22Rv1 (cell line): ENCODE results near the gene RAB12.

Source experiments
- ZFX ChIP-seq: fragments of 450-650 bp; IDR thresholded peaks from 2 replicates; pipeline ENCODE4 v1.6.1; 2017; ENCODE audit warnings: antibody characterized with exemption, borderline replicate concordance
- TF ChIP-seq, protein P1 (sequence below): fragments of 450-650 bp; IDR thresholded peaks from 2 replicates; pipeline ENCODE4 v1.5.1; 2017; ENCODE audit warnings: mild to moderate bottlenecking

DNA sequence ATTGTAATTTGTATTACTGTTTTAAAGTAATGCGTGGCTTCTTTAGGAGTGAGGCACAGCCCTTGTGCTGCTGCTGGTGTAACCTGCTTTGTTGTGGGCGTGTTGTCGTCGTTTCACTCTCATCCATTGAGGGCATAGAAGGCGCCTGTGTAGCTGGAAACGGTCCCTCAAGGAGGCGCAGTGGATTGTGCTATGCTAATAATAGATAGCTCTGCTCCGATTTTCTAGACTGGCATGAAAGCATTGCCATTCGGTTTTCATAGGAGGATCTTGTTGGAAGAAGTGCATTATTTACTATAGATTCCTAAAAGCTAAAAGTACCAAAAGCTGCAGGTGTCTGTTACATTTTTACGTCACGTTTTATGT lies 17.9 kb downstream of the RAB12 start:
- TF ChIP-seq, protein P1, sequence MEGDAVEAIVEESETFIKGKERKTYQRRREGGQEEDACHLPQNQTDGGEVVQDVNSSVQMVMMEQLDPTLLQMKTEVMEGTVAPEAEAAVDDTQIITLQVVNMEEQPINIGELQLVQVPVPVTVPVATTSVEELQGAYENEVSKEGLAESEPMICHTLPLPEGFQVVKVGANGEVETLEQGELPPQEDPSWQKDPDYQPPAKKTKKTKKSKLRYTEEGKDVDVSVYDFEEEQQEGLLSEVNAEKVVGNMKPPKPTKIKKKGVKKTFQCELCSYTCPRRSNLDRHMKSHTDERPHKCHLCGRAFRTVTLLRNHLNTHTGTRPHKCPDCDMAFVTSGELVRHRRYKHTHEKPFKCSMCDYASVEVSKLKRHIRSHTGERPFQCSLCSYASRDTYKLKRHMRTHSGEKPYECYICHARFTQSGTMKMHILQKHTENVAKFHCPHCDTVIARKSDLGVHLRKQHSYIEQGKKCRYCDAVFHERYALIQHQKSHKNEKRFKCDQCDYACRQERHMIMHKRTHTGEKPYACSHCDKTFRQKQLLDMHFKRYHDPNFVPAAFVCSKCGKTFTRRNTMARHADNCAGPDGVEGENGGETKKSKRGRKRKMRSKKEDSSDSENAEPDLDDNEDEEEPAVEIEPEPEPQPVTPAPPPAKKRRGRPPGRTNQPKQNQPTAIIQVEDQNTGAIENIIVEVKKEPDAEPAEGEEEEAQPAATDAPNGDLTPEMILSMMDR = no peak
- no peak for TF ChIP-seq ZFX
